Subcutaneous abdominal adipose tissue (tissue), 5 donors: ENCODE results near the gene RASA3.

Source experiments
- H3K27ac ChIP-seq: one replicate; pipeline ENCODE4 v1.7.0; 2013; ENCODE audit warnings: low read depth, mild to moderate bottlenecking, inconsistent platforms, low read length, moderate library complexity
- H3K27me3 ChIP-seq, 5 donors: one replicate each; pipeline ENCODE4 v1.7.0; 2013; ENCODE audit warnings: low read length in 5 of 5, inconsistent platforms in 1 of 5; ENCODE audit not compliant: control insufficient read depth in 5 of 5, insufficient read depth in 4 of 5
- H3K36me3 ChIP-seq, 5 donors: one replicate each; pipeline ENCODE4 v1.7.0; 2013; ENCODE audit warnings: low read length in 5 of 5; ENCODE audit not compliant: control insufficient read depth in 5 of 5, insufficient read depth in 5 of 5
- H3K4me1 ChIP-seq, 5 donors: one replicate each; pipeline ENCODE4 v1.7.0; 2013; ENCODE audit warnings: low read length in 5 of 5, mild to moderate bottlenecking in 3 of 5, moderate library complexity in 1 of 5; ENCODE audit not compliant: control insufficient read depth in 5 of 5, insufficient read depth in 5 of 5
- H3K4me3 ChIP-seq, 5 donors: one replicate each; pipeline ENCODE4 v1.7.0; 2013; ENCODE audit warnings: low read length in 5 of 5, low read depth in 1 of 5
- H3K9ac ChIP-seq, 5 donors: one replicate each; pipeline ENCODE4 v1.7.0; 2013; ENCODE audit warnings: low read length in 5 of 5, mild to moderate bottlenecking in 4 of 5, moderate library complexity in 3 of 5
- H3K9me3 ChIP-seq, 5 donors: one replicate each; pipeline ENCODE4 v1.7.0; 2013; ENCODE audit warnings: low read length in 5 of 5; ENCODE audit not compliant: control insufficient read depth in 5 of 5
- donor health status: healthy.
- donor health status: healthy.
- donor health status: healthy.
- donor health status: healthy.
- donor health status: healthy.

Gene RASA3

GRCh38 chr13:114026481-114026880 is 105.9 kb downstream of the RASA3 start:
- peaks cover 0 to 62% (median 33%) of the 10 kb centered on the region in 5 donors for H3K36me3 ChIP-seq
- H3K27ac ChIP-seq, result peak overlapping the region; percentile 91
- H3K4me1 ChIP-seq, result peaks cover 21 to 66% (median 50%) of the 10 kb centered on the region in 5 donors
- no peaks in the 10 kb centered on the region for H3K27me3 ChIP-seq
- peak overlapping the region in 1 of 5 donors; percentile 2 for H3K4me3 ChIP-seq
- H3K9me3 ChIP-seq, result no peaks in the 10 kb centered on the region
- peak overlapping the region in 3 of 5 donors; percentile 22 to 48 (median 39) for H3K9ac ChIP-seq

GRCh38 chr13:114025714-114026431 is 106.5 kb downstream of the RASA3 start:
- Histone ChIP-seq H3K4me1 (peaks cover 16 to 65% (median 48%) of the 10 kb centered on the region in 5 donors), H3K36me3 (peaks cover 0 to 62% (median 33%) of the 10 kb centered on the region in 5 donors)

GRCh38 chr13:114025405-114025713 is 107.1 kb downstream of the RASA3 start:
- Histone ChIP-seq H3K27me3 (no peaks in the 10 kb centered on the region), H3K4me3 (no peak overlapping the region), H3K9ac (peak overlapping the region in 2 of 5 donors; percentile 8 to 16), H3K27ac (peak overlapping the region; percentile 91), H3K36me3 (peaks cover 0 to 62% (median 33%) of the 10 kb centered on the region in 5 donors), H3K9me3 (no peaks in the 10 kb centered on the region), H3K4me1 (peaks cover 14 to 60% (median 48%) of the 10 kb centered on the region in 5 donors)

More at GRCh38 chr13:114025714-114026431, 106.5 kb downstream of the RASA3 start:
- H3K27ac ChIP-seq, result peak overlapping the region; percentile 91
- peak overlapping the region in 3 of 5 donors; percentile 8 to 48 (median 39) for H3K9ac ChIP-seq
- H3K27me3 ChIP-seq, result no peaks in the 10 kb centered on the region
- no peaks in the 10 kb centered on the region for H3K9me3 ChIP-seq
- H3K4me3 ChIP-seq, result no peak overlapping the region

GRCh38 chr13:114024603-114025404 is 107.6 kb downstream of the RASA3 start:
- peaks cover 14 to 54% (median 45%) of the 10 kb centered on the region in 5 donors for H3K4me1 ChIP-seq
- H3K4me3 ChIP-seq, result no peak overlapping the region
- peaks cover 0 to 66% (median 36%) of the 10 kb centered on the region in 5 donors for H3K36me3 ChIP-seq
- peak overlapping the region in 1 of 5 donors; percentile 8 for H3K9ac ChIP-seq
- peak overlapping the region; percentile 91 for H3K27ac ChIP-seq
- no peaks in the 10 kb centered on the region for H3K27me3 ChIP-seq
- no peaks in the 10 kb centered on the region for H3K9me3 ChIP-seq

- Histone ChIP-seq H3K4me1 (peaks cover 14 to 55% (median 45%) of the 10 kb centered on the region in 5 donors), H3K9me3 (no peaks in the 10 kb centered on the region)
Measured at GRCh38 chr13:114023716-114024602, 108.5 kb downstream of the RASA3 start.

GRCh38 chr13:114022876-114023275 is 109.5 kb downstream of the RASA3 start:
- Histone ChIP-seq H3K27me3 (no peaks in the 10 kb centered on the region), H3K4me3 (no peak overlapping the region), H3K9me3 (no peaks in the 10 kb centered on the region), H3K9ac (no peak overlapping the region), H3K4me1 (peaks cover 14 to 53% (median 44%) of the 10 kb centered on the region in 5 donors), H3K27ac (peak overlapping the region; percentile 67), H3K36me3 (peaks cover 0 to 74% (median 48%) of the 10 kb centered on the region in 5 donors)

More at GRCh38 chr13:114023716-114024602, 108.5 kb downstream of the RASA3 start:
- H3K36me3 ChIP-seq, result peaks cover 0 to 67% (median 41%) of the 10 kb centered on the region in 5 donors
- peak overlapping the region; percentile 10 for H3K27ac ChIP-seq
- no peak overlapping the region for H3K4me3 ChIP-seq
- H3K9ac ChIP-seq, result no peak overlapping the region
- no peaks in the 10 kb centered on the region for H3K27me3 ChIP-seq

- Histone ChIP-seq H3K4me3 (no peak overlapping the region), H3K9ac (no peak overlapping the region), H3K27ac (peak overlapping the region; percentile 67), H3K36me3 (peaks cover 0 to 75% (median 53%) of the 10 kb centered on the region in 5 donors), H3K9me3 (no peaks in the 10 kb centered on the region), H3K4me1 (peaks cover 11 to 47% (median 38%) of the 10 kb centered on the region in 5 donors), H3K27me3 (no peaks in the 10 kb centered on the region)
Measured at GRCh38 chr13:114022309-114022669, 110.1 kb downstream of the RASA3 start.

GRCh38 chr13:114021464-114022308 is 110.7 kb downstream of the RASA3 start:
- peaks cover 0 to 78% (median 58%) of the 10 kb centered on the region in 5 donors for H3K36me3 ChIP-seq
- no peaks in the 10 kb centered on the region for H3K27me3 ChIP-seq
- no peak overlapping the region for H3K9ac ChIP-seq
- H3K9me3 ChIP-seq, result no peaks in the 10 kb centered on the region
- peak overlapping the region; percentile 67 for H3K27ac ChIP-seq
- no peak overlapping the region for H3K4me3 ChIP-seq
- H3K4me1 ChIP-seq, result peaks cover 8 to 43% (median 32%) of the 10 kb centered on the region in 5 donors
